GM18502 (cell line): ENCODE results near the gene DIO1.
"Not testable (repeated sequence)": the region's sequence is repeated elsewhere in the genome, so short reads cannot be mapped to it uniquely, and the experiment has no call there.

Experiments used
- ATAC-seq: cut with Tn5 transposase; IDR thresholded peaks from one replicate; pipeline ENCODE4 v1.9.1; 2021; ENCODE audit warnings: mild to moderate bottlenecking; ENCODE audit not compliant: unreplicated experiment, poor library complexity

Gene DIO1

GRCh38 chr1:53893999-53894636 is at the start of gene DIO1:
Gene DIO1 (plus strand): TSS chr1:53894187. CDS start chr1:53894211, 24 bp downstream.
- ATAC-seq: no peak

- no peak for ATAC-seq
Measured at GRCh38 chr1:53847980-53848379, 46.0 kb upstream of the DIO1 start.

DNA sequence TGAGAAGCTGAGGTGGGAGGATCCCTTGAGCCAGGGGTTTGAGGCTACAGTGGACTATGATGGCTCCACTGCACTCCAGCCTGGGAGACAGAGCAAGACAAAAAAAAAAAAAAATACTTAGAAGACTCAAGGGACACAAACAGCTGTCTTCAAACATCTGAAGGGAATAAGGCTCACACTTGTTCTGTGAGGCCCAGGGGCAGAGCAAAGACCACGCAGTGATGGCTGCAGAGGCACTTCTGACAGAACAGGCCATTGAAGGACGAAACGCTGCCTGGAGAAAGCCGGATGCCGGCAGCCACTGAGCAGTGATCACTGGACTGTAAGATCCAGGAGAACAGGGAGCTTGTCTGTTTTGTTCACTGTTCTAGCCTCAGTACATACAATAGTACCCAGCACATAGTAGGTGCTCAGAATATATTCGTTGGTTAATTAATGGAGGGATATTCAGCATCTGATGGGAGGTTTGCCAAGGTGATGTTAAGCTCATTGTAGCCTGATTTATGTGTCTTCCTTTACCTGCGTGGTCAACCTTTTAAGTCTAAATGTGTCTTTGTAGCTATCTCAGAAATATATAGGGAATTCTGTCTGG is 43.8 kb upstream of the DIO1 start:
- no peak for ATAC-seq

GRCh38 chr1:53851571-53852285 is 42.3 kb upstream of the DIO1 start:
- no peak for ATAC-seq

GRCh38 chr1:53860967-53861411 is 33.0 kb upstream of the DIO1 start:
- ATAC-seq: no peak

DNA sequence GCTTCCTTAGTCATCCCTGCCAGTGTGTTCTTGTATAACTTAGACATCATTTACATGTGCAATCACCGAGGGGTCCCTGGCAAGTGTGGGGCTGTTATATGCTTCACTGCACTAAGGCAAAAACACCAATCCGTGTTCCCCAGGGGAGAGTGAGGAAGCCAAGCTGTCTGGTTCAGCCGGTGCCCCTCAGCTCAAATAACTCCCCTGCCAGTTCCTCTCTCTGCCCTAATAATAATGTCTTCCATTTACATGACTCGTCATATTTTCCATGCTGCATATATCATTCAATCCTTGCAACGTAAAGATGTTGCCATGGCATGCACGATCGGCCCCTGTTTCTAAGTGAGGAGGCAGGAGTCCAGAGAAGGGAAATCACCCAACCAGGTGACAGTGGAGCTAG is 31.5 kb upstream of the DIO1 start:
- ATAC-seq: no peak

- no peak for ATAC-seq
Measured at GRCh38 chr1:53868565-53868964, 25.4 kb upstream of the DIO1 start.

- no peak for ATAC-seq
Measured at GRCh38 chr1:53869454-53870117, 24.4 kb upstream of the DIO1 start.

- ATAC-seq: no peak
Measured at GRCh38 chr1:53871221-53871620, 22.8 kb upstream of the DIO1 start.

DNA sequence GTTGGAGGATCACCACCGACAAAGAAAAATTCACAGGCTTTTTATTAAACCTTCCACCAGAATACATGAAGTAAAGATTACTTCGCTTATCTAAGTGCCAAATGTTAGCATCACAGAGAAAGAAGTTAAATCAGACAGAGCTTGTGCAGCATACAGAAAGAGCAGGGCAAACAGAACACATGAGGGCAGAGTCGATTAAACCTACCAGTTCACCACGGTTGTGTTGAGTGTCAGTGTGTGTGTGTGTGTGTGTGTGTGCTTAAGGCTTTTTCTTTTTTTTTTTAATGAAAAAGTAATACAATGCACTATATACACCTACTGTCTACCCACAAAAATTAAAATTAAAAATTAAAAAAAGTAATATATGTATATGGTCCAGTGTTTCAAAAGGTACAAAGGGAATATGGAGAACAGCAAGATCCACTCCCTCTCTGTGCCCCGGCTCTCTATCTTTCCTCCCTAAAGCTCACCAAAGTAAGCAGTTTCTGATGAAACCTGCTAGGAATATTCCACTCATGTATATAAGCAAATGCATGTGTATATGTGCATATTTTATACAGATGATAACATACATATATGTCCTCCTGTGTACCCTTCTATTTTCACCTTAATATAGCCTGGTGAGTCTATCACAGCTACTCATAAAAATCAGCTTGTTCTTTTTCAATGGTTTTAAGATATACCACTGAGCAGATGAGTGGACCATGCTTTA is 22.1 kb upstream of the DIO1 start:
- ATAC-seq: no peak

- ATAC-seq: not testable (repeated sequence)
Measured at GRCh38 chr1:53875150-53875549, 18.8 kb upstream of the DIO1 start.

DNA sequence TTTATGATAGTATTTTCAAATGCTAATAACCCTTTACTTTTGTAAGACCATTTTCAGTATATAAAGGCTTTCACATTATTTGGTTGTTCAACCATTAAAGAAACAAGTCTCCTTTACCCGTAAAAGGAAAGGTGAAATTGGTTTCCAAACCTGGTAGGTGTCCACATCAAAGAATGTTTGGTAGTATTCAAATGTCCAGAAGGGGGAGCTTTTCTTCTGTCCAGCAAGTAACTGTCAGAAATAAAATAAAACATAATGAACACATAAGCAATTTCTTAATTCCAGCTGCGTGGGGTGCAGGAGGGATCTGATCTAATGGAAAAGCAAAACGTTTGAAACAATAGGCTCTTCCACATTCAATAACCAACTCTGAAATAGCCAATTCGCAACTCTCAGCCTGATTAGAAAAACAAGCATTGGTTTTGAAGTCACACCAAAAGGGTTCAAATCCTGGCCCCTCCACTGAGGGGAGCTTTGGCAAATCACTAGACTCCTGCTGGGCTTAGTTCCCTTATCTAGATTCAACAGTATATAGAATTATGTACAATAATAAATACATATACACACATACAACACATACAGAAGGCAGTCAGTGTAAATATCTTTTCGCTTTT is 15.4 kb upstream of the DIO1 start:
- ATAC-seq: no peak

- ATAC-seq: not testable (repeated sequence)
Measured at GRCh38 chr1:53881853-53882252, 12.1 kb upstream of the DIO1 start.

DNA sequence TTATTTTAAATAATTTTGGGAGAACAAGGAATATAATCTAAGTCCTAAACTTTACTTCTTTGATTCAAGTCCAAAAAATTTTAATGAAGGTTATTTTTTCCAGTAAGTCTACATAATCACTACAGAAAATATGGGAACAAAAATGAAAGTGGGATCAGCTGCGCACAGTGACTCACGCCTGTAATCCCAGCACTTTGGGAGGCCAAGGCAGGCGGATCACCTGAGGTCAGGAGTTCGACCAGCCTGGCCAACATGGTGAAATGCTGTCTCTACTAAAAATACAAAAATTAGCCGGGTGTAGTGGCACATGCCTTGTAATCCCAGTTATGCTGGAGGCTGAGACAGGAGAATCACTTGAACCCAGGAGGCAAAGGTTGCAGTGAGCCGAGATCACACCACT is 10.4 kb upstream of the DIO1 start:
- ATAC-seq: not testable (repeated sequence)

GRCh38 chr1:53888681-53889080 is 5.3 kb upstream of the DIO1 start:
- ATAC-seq: no peak

GRCh38 chr1:53889304-53890298 is 4.4 kb upstream of the DIO1 start, which contains the start of gene YIPF1:
Gene YIPF1 (minus strand): TSS chr1:53889797. CDS start chr1:53888937, 860 bp downstream.
- peak; percentile 89 for ATAC-seq

DNA sequence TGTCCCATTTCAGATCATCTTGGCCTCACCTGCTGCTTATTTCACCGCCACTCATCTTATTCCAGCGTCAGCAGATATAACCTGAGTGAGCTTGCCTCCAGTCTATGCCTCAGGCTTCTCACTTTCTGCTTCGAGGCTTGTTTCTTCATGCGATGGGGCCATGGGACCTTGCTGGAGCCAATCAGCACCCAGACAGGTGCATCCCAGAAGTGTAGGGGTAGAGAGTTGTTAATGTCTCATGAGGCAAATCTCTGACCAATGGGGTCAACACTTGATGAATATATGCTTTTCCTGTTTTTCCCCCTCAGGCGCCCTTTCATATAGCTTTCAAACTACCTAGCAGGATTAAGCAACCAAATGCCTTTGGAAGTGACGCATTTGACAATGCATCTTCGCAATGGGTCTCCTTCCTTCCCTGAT is 3.5 kb upstream of the DIO1 start:
- peak; percentile 24 for ATAC-seq

GRCh38 chr1:53891018-53891417 is 3.0 kb upstream of the DIO1 start:
- ATAC-seq: no peak

DNA sequence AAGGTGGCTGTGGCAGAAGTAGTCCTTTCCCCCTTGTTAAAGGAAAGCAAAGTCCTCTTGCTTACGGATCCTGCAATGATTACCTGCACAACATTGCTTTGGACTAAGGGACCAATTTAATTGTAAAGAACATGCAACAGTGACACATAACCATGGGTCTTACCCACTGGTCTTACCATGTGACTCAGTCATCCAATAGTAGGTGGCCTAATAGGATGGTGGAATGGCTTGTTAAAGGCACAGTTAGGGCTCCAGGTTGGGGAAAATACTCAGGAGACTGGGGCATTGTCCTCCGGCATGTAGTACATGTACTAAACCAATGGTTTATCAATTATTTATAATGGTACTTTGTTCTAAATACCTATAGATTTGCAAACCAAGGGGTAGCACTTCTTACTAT is 2.3 kb upstream of the DIO1 start:
- no peak for ATAC-seq
